GM10266 (cell line): ENCODE results near the gene MCCC2.

Experiments used
- DNase-seq: peaks from one replicate; pipeline ENCODE4 v3.0.0; 2012; ENCODE audit errors: extremely low spot score
- CTCF ChIP-seq: IDR thresholded peaks from 2 replicates; pipeline ENCODE4 v1.5.1; 2012; ENCODE audit warnings: mild to moderate bottlenecking, low read depth; ENCODE audit not compliant: control insufficient read depth, insufficient read depth; ENCODE audit errors: missing control alignments

The MCCC2 gene

GRCh38 chr5:71706906-71707305, 119.8 kb downstream of the MCCC2 start:
- no peak for TF ChIP-seq CTCF
- DNase-seq = no peak
